ENCODE results near the gene SLC9A4. TPM values are rescaled to one million over a fixed set of nuclear protein-coding genes. Genes with fewer than 3 reads are reported as not detected.

The SLC9A4 gene
- polyA plus RNA-seq, 1 experiment, result not detected

DNA sequence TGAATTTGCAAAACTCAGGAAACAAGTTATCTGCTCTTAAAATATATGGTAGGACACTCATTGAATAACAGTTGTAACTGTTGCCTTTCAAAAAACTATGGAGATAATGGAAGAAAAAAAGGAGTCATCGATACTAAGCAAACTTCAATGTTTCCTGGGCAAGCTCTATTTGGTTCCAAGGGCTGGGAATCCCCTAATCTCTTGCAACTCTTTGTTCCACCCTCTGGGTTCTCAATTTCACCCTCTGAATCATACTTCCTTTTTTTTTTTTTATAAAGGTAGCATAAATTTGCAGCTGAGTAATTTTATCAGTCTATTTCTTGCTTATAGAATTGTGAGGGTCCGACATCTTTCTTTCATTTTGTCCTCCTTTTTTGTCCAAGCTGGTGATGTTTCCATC is 36.7 kb downstream of the SLC9A4 start:
- H3K4me3 ChIP-seq (ENCODE audit: low read depth, low read length), result no peak overlapping the region
- H3K27me3 ChIP-seq (ENCODE audit: control insufficient read depth, insufficient read depth, low read length), result no peaks in the 10 kb centered on the region
- no peak for TF ChIP-seq CTCF (IDR thresholded peaks at IDR 0.05; ENCODE audit: low read depth, low read length)
- H3K9me3 ChIP-seq (ENCODE audit: control insufficient read depth, insufficient read depth, low read length), result peaks cover 7% of the 10 kb centered on the region; the same call in 1 of the 2 replicates
- CTCF ChIA-PET, result interaction anchor here (1.2 kb wide), 1 partner anchor 37 kb away, joined by 3 read pairs; the partner anchor contains the start of gene SLC9A4
- no peak overlapping the region for H3K27ac ChIP-seq (ENCODE audit: low read depth, low read length)
- POLR2A ChIA-PET, result no interaction called here
- DNase-seq (ENCODE audit: low read depth, low spot score), result no peak

DNA sequence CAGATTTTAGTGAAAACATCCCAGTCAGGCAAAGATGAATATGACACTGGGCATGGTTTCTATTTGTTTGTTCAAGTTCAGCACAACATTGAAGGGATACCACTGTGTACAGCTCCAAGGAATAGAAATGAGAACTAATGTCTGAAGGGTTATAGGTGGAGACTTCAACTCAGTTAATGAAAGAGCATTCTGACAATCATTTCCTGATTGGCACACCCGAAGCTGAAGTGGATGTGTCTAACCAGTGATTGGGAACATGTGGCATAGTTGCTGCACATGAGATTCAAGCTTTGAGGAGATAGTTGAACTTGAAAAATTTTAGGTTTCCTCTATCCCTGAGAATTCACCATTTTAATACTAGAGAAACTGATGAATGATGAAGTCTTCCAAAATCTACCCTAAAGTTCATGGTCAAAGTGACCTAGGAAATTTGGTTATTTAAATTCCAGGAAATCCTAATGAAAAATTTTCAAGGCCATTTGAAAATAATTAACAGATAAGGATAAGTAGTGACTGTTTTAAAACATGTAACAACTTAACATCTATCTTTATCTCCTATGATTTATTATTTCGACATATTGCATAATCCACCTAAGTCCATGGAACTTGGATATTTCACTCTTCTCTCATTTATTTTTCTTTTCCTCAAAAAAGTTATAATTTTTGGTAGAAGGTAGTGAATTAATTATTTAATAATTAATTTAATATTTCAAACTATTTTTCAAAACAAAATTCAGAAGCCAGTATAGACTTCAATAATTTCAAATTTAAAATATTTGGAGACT is 38.0 kb downstream of the SLC9A4 start:
- DNase-seq (ENCODE audit: low read depth, low spot score), result no peak
- POLR2A ChIA-PET, result no interaction called here
- H3K4me3 ChIP-seq (ENCODE audit: low read depth, low read length), result no peak overlapping the region
- no peak for TF ChIP-seq CTCF (IDR thresholded peaks at IDR 0.05; ENCODE audit: low read depth, low read length)
- no peaks in the 10 kb centered on the region for H3K27me3 ChIP-seq (ENCODE audit: control insufficient read depth, insufficient read depth, low read length)
- H3K27ac ChIP-seq (ENCODE audit: low read depth, low read length), result no peak overlapping the region
- H3K9me3 ChIP-seq (ENCODE audit: control insufficient read depth, insufficient read depth, low read length), result peaks cover 7% of the 10 kb centered on the region; the same call in 1 of the 2 replicates
- CTCF ChIA-PET, result interaction anchor here (1.2 kb wide), 1 partner anchor 38 kb away, joined by 3 read pairs; the partner anchor contains the start of gene SLC9A4

- POLR2A ChIA-PET, result no interaction called here
- Histone ChIP-seq H3K4me3 (ENCODE audit: low read depth, low read length) (no peak overlapping the region), H3K27ac (ENCODE audit: low read depth, low read length) (no peak overlapping the region), H3K9me3 (ENCODE audit: control insufficient read depth, insufficient read depth, low read length) (peaks cover 7% of the 10 kb centered on the region; the same call in 1 of the 2 replicates), H3K27me3 (ENCODE audit: control insufficient read depth, insufficient read depth, low read length) (no peaks in the 10 kb centered on the region)
- CTCF ChIA-PET, result no interaction called here
- TF ChIP-seq CTCF (IDR thresholded peaks at IDR 0.05; ENCODE audit: low read depth, low read length), result no peak
- DNase-seq (ENCODE audit: low read depth, low spot score), result no peak
These were observed 39.1 kb downstream of the SLC9A4 start for GRCh38 chr2:102512161-102512560.

DNA sequence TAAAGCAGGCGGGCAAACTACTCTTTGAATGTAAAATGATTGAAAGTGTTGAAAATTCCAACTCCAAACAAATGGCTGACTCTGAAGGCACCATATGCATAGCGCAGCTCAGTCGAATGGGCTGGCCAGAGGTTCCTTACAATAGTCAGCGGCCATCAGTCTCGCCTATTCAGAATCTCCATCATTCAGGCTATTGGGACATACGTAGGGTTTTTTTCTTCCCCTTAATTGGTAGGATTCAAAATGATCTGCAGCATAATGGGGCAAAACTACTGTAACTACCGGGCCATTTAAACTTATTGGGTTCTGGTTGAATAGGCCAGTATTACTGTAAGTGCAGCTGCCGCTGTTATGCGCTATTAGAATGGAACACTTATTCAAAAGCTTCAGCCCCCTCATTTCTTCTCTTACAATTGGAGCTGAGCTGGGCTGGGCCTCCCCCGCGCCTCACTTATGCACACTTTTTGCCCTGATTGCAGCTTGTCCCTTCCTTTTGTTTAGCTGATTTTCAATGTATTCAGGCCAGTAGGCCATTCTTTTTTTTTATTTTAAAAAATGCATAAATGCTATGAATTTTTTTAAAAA is 40.4 kb downstream of the SLC9A4 start:
- CTCF ChIA-PET, result interaction anchor here (1.0 to 2.9 kb wide), 5 partner anchors 26 to 293 kb away, joined by 3 to 19 read pairs (median 3); partner anchors contain the start of gene SLC9A4
- TF ChIP-seq CTCF (IDR thresholded peaks at IDR 0.05; ENCODE audit: low read depth, low read length), result no peak
- POLR2A ChIA-PET, result no interaction called here
- peaks cover 7% of the 10 kb centered on the region; the same call in 1 of the 2 replicates for H3K9me3 ChIP-seq (ENCODE audit: control insufficient read depth, insufficient read depth, low read length)
- peak overlapping the region; percentile 53 for H3K27ac ChIP-seq (ENCODE audit: low read depth, low read length)
- no peak overlapping the region; the same call in 1 of the 2 replicates for H3K4me3 ChIP-seq (ENCODE audit: low read depth, low read length)
- no peaks in the 10 kb centered on the region for H3K27me3 ChIP-seq (ENCODE audit: control insufficient read depth, insufficient read depth, low read length)
- no peak for DNase-seq (ENCODE audit: low read depth, low spot score)

Measured in AG04450 (cell line).